Measurements from ENCODE around the gene ZBTB22.

ZBTB22 gene

GRCh38 chr6:33305052-33305451 is 12.5 kb downstream of the ZBTB22 start:
- DNase-seq (ENCODE audit: low read depth in 1 of 2, low spot score in 1 of 2) = no peak

DNA sequence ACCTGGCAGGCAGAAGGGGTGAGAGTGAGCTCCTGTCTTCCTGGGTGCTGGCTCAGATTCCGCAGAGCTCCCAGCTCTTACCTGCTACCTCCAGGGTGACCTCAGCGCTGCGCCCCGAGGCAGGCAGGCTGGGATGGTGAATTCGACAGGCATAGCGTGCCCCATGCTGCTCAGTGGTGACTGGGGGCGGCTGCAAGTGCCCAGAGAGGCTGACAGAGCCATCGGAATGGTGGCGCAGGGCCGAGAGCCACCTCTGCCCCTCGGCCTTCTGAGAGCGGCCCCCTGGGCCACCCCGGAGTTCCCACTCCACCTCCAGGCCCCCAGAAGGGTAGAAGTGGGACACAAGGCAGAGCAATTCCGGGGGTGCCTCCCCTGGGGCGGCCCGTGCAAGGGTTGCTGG is 13.3 kb downstream of the ZBTB22 start:
- DNase-seq (ENCODE audit: low read depth in 1 of 2, low spot score in 1 of 2) = no peak

- DNase-seq (ENCODE audit: low read depth in 1 of 2, low spot score in 1 of 2) = no peak
Measured at GRCh38 chr6:33301877-33302276, 15.7 kb downstream of the ZBTB22 start.

GRCh38 chr6:33299237-33299944 is 18.2 kb downstream of the ZBTB22 start:
- peak; percentile 87 to 91 for DNase-seq (ENCODE audit: low read depth in 1 of 2, low spot score in 1 of 2)

DNA sequence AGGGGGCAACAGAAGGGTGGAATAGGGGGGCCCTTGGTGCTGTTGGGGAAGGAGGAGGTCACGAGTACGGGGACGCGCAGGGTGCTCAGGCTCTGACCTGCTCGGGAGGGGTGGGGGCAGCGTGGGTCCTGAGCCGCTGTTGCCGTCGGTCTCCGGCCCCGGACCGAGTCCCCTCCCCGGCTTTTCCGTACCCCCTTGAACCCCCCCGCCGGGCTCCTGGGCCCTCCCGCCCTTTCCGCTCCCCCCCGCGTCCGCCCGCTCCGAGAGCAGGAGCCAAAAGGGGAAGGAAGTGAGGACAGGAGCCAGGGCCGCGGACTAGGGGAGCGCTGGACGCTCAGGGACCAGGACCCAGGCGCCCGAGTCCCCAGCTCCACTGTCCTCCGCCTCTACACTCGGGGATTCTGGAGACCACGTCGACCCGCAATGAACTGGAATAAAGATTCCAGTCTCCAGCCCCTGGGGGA is 18.7 kb downstream of the ZBTB22 start, which contains the start of gene RGL2:
TSS of gene RGL2 (minus strand) at position 170 of the 464 bp plus-strand sequence. CDS start 332 bp downstream, outside the sequence.
- no peak for DNase-seq (ENCODE audit: low read depth in 1 of 2, low spot score in 1 of 2)

GRCh38 chr6:33297956-33298772 is 19.4 kb downstream of the ZBTB22 start:
- DNase-seq (ENCODE audit: low read depth in 1 of 2, low spot score in 1 of 2) = no peak

DNA sequence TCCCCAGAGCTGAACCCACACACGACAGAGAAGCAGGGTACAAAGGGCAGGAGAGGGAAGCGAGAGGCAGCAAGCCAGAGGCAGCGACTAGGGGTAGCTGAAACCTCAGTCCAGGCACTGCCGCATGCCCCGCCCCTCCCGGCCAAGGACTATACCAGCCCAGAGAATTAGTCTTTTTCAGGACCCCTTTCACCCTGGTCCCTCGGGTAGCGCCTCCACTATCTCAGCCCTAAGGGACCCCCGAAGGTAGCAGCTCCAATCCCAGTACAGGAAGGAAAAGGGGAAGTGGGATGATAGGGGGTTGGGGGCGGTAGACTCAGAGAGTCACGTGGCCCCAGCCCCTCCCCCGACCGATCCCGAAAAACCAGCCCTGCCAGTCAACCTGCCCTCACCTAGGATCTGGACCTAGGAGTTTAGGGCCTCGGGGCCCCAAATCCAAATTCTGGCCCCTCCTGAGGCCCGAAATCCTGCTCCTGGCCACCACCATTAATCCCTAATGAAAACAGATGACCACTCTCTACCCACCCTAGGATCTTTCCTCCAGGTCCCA is 20.1 kb downstream of the ZBTB22 start:
- no peak for DNase-seq (ENCODE audit: low read depth in 1 of 2, low spot score in 1 of 2)

DNA sequence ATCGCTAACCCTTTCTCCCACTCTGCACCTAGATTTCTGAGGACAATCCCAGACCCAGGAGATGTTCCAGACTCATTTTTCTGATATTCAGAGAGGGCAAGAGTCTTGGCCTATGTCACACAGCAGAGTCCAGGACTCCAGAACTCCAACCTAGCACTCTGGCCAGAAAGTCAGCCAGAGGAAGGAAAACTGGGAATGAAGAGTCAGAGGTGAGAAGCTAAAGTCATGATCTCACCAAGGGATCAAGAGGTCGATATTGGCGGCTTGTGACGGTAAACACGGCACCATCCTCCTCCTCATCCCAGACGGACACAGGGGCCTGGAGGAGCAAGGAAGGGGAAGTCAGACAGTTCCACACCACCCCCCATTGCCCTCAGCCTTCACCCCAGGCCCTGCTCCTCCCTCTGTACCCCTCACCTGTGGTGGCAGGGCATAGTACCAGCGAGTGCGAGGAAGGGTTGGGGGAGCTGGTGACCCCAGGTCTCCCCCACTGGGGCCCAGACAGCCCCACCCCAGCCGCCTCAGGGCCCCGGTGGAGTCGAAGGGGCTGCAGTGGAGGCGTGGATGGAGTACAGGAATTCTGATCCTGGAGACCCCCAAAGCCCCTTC is 20.6 kb downstream of the ZBTB22 start:
- no peak for DNase-seq (ENCODE audit: low read depth in 1 of 2, low spot score in 1 of 2)

DNA sequence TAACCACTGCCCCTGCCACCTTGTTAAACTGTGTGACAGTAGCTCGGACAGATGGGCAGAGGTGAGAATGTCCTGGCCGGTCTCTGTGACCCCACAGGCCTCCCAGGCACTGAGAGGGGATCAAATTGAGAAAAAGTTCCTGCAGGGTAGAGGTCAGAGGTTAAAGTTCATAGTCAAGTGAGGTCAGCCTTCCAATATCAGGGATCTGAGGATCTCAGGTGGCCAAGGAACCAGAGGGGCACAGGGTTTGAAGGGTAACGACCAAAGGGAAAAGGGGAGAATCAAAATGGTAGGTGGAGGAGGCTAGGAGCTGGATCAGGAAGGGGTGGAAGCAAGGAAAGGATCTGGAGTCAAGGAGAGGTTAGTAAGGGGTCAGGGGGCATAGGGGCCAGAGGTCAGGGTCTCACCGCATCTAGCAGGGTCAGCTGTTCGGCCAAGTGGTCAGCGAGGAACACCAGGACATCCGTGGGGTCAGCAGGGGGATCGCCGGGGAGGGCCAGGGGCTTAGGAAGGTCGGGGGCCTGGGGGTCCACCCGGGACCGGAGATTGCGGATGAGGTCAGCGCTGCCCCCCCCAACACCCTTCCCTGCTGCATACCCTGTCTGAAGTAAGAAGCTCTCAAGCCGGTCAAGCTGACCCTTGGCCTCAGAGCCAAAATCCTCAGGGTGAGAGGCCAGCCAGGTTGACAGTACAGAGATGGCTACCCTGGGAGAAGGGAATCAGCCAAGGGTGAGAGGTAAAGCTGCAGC is 21.7 kb downstream of the ZBTB22 start:
- DNase-seq (ENCODE audit: low read depth in 1 of 2, low spot score in 1 of 2) = no peak

- DNase-seq (ENCODE audit: low read depth in 1 of 2, low spot score in 1 of 2) = no peak
Measured at GRCh38 chr6:33294086-33294823, 23.3 kb downstream of the ZBTB22 start.

DNA sequence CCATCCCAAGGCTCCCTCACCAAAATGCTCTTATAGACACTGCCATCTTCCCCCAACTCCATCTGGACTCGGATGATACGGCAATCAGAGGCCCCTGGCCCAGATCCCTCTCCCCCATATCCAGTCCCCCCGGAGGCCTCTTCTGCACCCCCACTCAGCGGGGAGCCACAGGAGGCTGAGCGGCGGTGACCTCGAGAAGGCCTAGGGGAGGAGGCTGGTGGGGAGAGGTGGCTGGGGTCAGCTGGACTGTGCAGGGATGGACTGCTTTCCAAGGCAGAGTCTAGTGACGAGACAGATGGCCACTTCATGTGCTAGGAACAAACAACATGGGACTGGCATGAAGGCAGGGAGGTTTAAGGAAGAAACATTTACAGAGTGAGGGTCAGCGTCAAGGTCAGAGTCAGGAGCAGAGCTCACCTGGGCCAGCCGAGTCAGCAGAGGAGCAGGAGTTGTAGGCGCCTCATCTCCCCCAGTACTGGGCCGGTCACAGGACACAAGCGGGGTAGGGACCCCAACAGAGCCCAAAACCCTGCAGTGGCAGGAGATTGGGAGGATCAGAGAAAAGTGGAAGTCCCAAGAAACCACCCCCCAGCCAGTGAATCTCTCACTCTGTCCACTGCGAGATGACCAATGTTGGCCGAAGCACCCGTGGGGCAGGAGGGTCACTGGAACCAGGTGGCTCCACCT is 24.4 kb downstream of the ZBTB22 start:
- no peak for DNase-seq (ENCODE audit: low read depth in 1 of 2, low spot score in 1 of 2)

DNA sequence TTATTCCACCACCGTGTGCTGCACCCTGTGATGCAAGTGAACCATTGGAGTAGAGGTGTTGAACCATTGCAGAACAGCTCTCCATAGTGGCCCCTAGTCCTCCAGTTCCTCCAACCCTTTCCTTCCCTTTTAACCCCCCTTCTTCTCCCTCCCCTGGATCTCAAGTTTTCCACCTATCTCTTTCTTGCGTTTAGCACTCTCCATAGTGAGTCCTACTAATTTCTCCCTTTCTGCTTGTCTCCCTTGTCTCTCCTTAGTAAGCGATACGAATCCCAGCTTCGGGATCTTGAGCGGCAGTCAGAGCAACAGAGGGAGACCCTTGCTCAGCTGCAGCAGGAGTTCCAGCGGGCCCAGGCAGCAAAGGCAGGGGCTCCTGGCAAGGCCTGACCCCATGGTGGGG is 27.1 kb downstream of the ZBTB22 start:
- DNase-seq (ENCODE audit: low read depth in 1 of 2, low spot score in 1 of 2) = no peak

- DNase-seq (ENCODE audit: low read depth in 1 of 2, low spot score in 1 of 2) = no peak
Measured at GRCh38 chr6:33289784-33290315, 27.7 kb downstream of the ZBTB22 start.

DNA sequence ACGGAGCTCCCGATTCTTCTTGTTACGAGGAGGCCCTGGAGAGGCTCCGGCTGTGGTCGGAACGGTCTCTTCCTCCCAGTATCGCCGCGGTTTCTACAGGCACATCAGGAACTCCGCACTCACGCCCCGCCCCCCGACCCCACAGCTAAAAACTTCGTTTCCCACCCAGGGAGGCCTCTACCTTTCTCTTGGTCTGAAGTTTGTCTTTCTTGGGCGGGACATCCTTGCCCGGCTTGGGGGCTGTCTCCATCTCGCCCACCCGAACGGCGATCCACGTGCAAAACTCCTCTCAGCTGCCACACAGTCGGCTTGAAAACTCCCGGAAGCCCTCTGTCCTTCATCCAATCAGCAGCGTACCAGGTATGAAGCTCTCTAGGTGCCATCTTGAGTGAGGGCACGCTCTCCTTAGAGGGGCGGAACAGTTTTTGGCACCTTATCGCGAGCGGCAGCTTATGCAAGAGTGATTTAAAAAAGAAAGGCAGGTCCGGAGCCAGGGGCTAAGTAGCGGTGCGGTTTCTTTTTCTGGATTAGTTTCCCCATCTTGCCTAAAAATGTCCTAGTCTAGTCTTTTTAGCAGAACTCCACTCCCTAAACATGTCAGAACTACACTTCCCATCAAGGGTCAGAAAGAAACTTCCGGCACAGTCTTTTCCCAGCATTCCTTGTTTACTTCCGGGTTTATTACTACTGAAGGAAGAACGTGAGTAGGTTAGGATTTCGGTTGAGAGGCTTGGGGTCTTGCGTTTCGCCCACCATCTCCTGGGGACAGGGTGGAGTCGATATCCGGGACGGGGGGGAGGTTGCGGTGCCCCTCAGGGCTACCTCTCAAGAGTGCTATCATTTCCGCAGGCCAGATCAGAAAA is 28.4 kb downstream of the ZBTB22 start, which contains the start of the genes PFDN6 and WDR46:
TSS of gene PFDN6 (plus strand) at position 681 of the 863 bp plus-strand sequence. CDS start 256 bp downstream, outside the sequence.
TSS of gene WDR46 (minus strand) at position 319 of the 863 bp plus-strand sequence. CDS start at position 250, 69 bp downstream.
- peak; percentile 62 to 75 for DNase-seq (ENCODE audit: low read depth in 1 of 2, low spot score in 1 of 2)

DNA sequence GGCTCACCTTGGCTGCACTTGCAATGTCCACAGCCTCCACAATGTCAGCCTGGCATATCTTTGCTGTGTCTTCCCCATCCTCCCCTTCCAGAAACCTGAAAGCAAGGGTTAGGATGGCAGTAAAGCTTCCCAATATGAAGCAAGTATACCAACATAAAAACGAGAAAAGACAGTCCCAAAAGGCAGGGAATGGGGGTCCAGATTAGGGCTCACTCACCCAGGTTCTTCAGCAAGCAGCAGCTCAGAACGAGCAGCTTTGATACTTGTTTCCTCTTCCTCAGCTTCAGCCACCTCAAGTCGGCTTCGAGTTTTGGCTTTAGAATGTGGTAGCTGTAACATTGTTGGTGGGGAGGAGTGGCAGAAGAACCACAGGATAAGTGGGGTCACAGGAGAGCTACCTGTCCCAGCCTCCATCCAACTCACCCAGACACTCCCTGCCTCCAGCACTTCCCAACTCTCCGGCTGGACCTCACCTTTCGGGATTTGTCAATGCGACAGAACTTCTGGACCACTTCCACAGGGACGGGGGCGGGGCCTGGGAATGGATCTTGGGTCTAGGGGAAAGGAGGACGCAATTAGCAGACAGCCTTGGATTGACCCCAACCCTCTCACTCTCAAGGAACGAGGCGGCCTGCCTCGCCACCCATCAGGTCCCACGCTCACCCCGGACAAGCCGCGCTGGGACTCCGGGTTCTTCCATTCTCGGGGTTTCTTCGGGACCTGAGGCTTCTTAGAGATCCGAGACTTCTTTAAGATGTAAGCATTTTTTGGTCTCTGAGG is 29.2 kb downstream of the ZBTB22 start:
- DNase-seq (ENCODE audit: low read depth in 1 of 2, low spot score in 1 of 2) = no peak

- DNase-seq (ENCODE audit: low read depth in 1 of 2, low spot score in 1 of 2) = no peak
Measured at GRCh38 chr6:33286946-33287914, 30.3 kb downstream of the ZBTB22 start.

Data from activated CD4-positive, alpha-beta T cell treated with anti-CD3 and anti-CD28 coated beads, Interleukin-2, amount 50 U/mL, for 24 hours (primary cell).